Measurements from ENCODE around the gene SYNJ2.
A peak's percentile ranks its signal among the peaks of the same experiment; 100 is the strongest.

SYNJ2 gene

DNA sequence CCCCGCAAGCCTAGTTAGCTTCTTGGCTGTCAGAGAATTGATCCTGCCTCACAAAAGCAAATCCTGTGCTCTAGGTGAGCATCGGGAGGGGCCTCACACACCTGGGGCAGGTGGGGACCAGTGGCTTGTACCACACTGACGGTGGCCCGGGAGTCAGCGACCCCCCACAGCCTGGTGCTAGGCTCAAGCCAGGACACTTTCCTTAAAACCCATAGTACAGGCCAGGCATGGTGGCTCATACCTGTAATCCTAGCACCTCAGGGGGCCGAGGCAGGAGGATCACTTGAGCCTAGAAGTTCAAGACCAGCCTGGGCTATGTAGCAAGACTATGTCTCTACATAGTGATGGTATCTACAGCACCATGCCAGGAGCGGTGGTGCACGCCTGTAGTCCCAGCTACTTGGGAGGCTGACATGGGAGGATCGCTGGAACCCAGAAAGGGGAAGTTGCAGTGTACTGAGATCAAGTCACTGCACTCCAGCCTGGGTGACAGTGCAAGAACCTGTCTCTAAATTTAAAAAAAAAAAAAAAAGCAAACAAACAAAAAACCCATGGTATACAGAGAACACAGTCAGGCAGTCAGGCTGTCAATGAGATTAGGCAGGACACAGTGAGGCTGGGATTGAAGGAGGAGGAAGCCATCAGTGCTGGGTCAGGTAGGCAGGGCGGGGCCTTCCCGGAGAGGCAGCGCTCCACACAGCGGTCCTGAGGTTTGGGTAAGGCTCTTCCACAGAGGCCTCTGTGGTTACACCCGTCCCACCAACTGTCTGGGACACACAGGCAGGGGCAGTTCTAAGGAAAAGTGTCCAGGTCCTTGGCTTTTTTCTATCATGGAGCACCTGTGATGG is 41.3 kb downstream of the SYNJ2 start:
- H3K4me3 ChIP-seq (ENCODE audit: low read depth, low read length), result no peak overlapping the region
- no peak overlapping the region for H3K27ac ChIP-seq
- peaks cover 70% of the 10 kb centered on the region for H3K36me3 ChIP-seq (replicated peaks)
- in situ Hi-C loops (cut with HindIII; ENCODE audit: low pct_ligation_motif_present, low sequenced_read_pairs), result no loop called here
- TF ChIP-seq, protein P1, sequence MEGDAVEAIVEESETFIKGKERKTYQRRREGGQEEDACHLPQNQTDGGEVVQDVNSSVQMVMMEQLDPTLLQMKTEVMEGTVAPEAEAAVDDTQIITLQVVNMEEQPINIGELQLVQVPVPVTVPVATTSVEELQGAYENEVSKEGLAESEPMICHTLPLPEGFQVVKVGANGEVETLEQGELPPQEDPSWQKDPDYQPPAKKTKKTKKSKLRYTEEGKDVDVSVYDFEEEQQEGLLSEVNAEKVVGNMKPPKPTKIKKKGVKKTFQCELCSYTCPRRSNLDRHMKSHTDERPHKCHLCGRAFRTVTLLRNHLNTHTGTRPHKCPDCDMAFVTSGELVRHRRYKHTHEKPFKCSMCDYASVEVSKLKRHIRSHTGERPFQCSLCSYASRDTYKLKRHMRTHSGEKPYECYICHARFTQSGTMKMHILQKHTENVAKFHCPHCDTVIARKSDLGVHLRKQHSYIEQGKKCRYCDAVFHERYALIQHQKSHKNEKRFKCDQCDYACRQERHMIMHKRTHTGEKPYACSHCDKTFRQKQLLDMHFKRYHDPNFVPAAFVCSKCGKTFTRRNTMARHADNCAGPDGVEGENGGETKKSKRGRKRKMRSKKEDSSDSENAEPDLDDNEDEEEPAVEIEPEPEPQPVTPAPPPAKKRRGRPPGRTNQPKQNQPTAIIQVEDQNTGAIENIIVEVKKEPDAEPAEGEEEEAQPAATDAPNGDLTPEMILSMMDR (IDR thresholded peaks at IDR 0.05; ENCODE audit: low read depth, low read length, missing control alignments), result no peak
- H3K27me3 ChIP-seq (replicated peaks), result no peaks in the 10 kb centered on the region
- DNase-seq, result no peak

DNA sequence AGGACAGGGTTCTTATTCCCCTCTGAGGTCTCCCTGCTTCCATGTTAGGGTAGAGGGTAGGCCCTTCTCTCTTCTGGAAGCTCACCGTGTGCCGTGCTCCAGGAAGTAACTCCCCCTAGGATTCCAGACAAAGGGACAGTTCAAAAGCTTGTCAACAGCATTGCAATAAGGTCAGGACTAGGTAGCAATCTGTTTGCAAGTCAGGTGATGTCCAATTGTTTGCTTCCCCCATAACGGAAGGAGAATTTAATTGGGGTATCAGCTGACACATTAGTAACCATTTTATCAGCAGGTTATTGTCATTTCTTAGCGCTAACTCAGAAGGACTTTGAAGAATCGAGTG is 41.9 kb downstream of the SYNJ2 start:
- no peaks in the 10 kb centered on the region for H3K27me3 ChIP-seq (replicated peaks)
- no peak overlapping the region for H3K4me3 ChIP-seq (ENCODE audit: low read depth, low read length)

DNA sequence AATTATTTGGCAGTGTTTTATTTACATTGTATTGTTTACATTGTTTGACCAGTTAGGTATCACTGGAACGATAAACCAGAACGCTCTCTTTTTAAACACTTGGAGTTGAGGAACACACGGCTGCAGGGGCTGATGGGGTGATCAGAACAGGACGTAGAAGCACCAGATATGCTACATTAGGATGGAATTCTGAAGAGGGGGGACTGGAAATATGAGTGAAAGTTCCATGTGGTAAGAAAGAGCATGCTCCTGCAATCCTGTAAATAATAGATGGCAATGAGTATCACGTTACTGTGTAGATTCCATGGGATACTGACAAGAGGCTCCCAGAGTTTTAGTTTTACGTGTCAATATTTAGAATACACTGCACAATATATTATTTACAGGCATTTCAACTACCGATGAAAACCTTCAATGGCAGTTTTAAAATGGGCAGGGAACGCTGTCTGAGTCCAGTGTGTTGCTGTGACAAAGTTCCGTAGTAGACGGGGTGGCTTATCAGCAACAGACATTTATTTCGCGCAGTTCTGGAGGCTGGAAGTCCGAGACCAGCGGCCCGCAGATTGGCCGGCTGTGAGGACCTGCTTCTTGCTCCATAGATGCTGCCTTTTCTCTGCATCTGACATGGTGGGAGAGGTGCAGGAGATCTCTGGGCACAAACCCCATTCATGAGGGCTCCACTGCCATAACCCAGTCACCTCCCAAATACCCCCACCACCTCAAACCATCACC is 43.1 kb downstream of the SYNJ2 start:
- Histone ChIP-seq H3K27ac (peak overlapping the region; percentile 96), H3K4me3 (ENCODE audit: low read depth, low read length) (no peak overlapping the region), H3K36me3 (replicated peaks) (peaks cover 62% of the 10 kb centered on the region), H3K27me3 (replicated peaks) (no peaks in the 10 kb centered on the region)
- in situ Hi-C loops (cut with HindIII; ENCODE audit: low pct_ligation_motif_present, low sequenced_read_pairs), result no loop called here
- TF ChIP-seq, protein P1 (IDR thresholded peaks at IDR 0.05; ENCODE audit: low read depth, low read length, missing control alignments), result no peak
- no peak for DNase-seq

More for the DNA sequence above, 41.9 kb downstream of the SYNJ2 start:
- DNase-seq, result no peak
- TF ChIP-seq, protein P1 (IDR thresholded peaks at IDR 0.05; ENCODE audit: low read depth, low read length, missing control alignments), result no peak
- no peak overlapping the region for H3K27ac ChIP-seq
- in situ Hi-C loops (cut with HindIII; ENCODE audit: low pct_ligation_motif_present, low sequenced_read_pairs), result no loop called here
- H3K36me3 ChIP-seq (replicated peaks), result peaks cover 65% of the 10 kb centered on the region

DNA sequence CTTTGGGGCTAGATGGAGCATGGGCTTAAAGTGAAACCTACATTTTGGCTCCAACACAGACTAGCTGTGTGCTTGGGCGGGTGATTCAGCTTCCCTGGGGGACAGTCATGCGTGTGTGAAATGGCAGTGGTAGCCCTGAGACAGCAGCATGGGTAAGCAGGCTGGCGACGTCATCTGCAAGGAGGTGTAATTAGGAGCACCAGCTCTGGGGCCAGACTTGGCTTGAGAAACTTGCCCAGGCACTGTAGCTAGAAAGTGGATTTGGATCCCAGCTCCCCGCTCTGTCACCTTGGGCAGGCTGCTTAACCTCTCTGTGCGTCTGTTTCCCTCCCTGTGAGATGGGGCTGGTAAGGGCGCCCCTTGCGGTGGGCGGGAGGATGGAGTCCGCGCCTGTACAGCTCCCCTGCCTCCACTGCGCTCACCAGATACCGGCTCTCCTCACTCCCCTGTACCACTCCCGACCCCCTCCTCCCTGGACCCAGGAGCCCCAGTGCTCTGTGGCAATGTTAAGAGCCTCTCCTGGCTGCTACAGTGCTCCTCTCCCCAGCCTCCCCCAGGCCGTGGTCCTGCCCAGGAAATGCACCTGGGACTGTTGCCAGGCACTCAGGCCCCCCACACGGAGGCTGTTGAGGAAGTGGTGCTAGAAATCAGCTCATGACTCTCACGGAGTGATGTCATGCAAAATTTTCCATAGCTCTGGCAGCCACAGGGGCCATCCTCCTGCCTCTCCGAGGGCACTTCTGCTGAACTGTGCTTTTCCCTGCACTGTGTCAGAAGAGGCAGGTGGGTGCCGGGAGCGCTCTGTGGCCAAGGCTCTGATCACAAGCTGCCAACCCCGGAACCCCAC is 44.6 kb downstream of the SYNJ2 start:
- Histone ChIP-seq H3K36me3 (replicated peaks) (peaks cover 59% of the 10 kb centered on the region), H3K4me3 (ENCODE audit: low read depth, low read length) (peak overlapping the region; percentile 24), H3K27ac (peak overlapping the region; percentile 96), H3K27me3 (replicated peaks) (no peaks in the 10 kb centered on the region)
- TF ChIP-seq, protein P1 (IDR thresholded peaks at IDR 0.05; ENCODE audit: low read depth, low read length, missing control alignments), result peak; percentile 79
- peak; percentile 96 for DNase-seq
- in situ Hi-C loops (cut with HindIII; ENCODE audit: low pct_ligation_motif_present, low sequenced_read_pairs), result no loop called here

DNA sequence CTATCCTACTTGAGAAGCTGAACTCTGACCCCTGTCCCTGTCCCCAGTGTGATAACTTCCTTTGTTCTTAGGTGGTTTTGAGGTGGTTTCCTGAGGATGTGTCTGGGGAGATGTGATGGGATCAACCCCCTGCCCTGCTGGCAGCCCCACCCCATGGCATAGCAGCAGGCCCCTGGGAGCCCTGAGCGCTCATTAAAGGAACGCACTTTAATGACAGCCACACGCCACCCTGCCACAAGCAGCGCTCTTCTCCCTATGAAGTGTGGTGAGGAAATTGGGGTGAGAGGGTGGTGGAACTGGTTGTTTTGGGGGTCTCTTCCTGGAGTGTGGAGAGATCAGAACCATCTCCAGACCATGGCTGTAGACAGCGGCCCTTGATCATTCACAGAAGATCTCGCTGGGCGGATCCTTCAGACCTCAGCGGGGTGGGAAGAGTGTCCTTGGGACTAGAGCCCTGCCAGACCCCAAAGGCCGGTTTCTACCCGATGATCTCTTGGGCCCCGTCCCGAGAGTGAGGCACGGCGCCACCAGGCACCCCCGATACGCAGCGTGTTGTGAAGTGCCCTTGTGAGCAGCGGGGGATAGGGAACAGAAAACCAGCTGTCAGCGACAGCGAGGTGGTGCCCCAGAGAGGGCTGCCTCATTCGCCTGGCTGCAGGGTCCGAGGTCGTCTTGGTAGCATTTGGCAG is 45.4 kb downstream of the SYNJ2 start:
- H3K4me3 ChIP-seq (ENCODE audit: low read depth, low read length), result no peak overlapping the region
- H3K27me3 ChIP-seq (replicated peaks), result no peaks in the 10 kb centered on the region
- DNase-seq, result no peak
- in situ Hi-C loops (cut with HindIII; ENCODE audit: low pct_ligation_motif_present, low sequenced_read_pairs), result no loop called here
- TF ChIP-seq, protein P1 (IDR thresholded peaks at IDR 0.05; ENCODE audit: low read depth, low read length, missing control alignments), result no peak
- H3K27ac ChIP-seq, result peak overlapping the region; percentile 96
- H3K36me3 ChIP-seq (replicated peaks), result peaks cover 52% of the 10 kb centered on the region

Measured in brain microvascular endothelial cell (primary cell).